NT2/D1 (cell line): ENCODE data around the gene KCNIP1.

Experiments used
- DNase-seq: peaks from one replicate; pipeline ENCODE4 v3.0.0-alpha.2; 2011; ENCODE audit warnings: low read depth, low spot score
- H3K27me3 ChIP-seq: 2 replicates; pipeline ENCODE4 v1.6.0; 2011; ENCODE audit warnings: mild to moderate bottlenecking; ENCODE audit not compliant: insufficient read length, insufficient read depth
- H3K36me3 ChIP-seq: 2 replicates; pipeline ENCODE4 v1.6.1; 2011; ENCODE audit warnings: mild to moderate bottlenecking, low read length, mixed read lengths; ENCODE audit not compliant: insufficient read depth, insufficient read length
- H3K4me1 ChIP-seq: 2 replicates; pipeline ENCODE4 v1.5.1; 2011; ENCODE audit not compliant: insufficient read depth, insufficient read length
- H3K4me3 ChIP-seq: 2 replicates; pipeline ENCODE4 v1.5.1; 2011; ENCODE audit warnings: low read depth; ENCODE audit not compliant: insufficient read length
- H3K9ac ChIP-seq: 2 replicates; pipeline ENCODE4 v1.6.0; 2011; ENCODE audit warnings: low read depth; ENCODE audit not compliant: insufficient read length
- H3K9me3 ChIP-seq: 2 replicates; pipeline ENCODE4 v1.5.1; 2011; ENCODE audit warnings: mild to moderate bottlenecking, low read length; ENCODE audit not compliant: insufficient read depth
- SUZ12 ChIP-seq: IDR thresholded peaks from 2 replicates; pipeline ENCODE4 v1.6.1; 2011; ENCODE audit not compliant: insufficient read length, insufficient read depth; ENCODE audit errors: extremely low read depth
- YY1 ChIP-seq: IDR thresholded peaks from 2 replicates; pipeline ENCODE4 v1.6.1; 2011; ENCODE audit not compliant: insufficient read length, insufficient read depth
- ZNF274 ChIP-seq: IDR thresholded peaks from 2 replicates; pipeline ENCODE4 v1.6.1; 2011; ENCODE audit warnings: mild to moderate bottlenecking, low read depth, low read length

The KCNIP1 gene

DNA sequence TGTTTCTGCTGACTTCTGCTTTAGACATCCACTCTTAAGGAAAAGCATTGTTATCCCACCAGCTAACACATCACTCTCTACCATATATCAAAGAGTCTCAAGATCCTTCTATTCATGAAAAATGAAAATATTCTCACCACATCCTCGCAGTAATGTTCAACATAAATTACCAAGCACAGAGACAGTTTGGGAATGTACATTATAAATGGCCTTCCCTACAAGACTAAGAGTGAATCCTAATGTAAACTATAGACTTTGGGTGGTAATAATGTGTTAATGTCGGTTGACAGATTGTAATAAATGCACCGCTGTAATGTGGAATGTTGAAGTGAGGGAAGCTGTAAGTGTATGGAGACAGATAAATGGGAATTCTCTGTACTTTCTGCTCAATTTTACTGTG, 27.1 kb upstream of the KCNIP1 start:
- H3K9ac ChIP-seq = no peak overlapping the region
- no peaks in the 10 kb centered on the region for H3K27me3 ChIP-seq
- no peaks in the 10 kb centered on the region for H3K4me1 ChIP-seq
- no peak overlapping the region for H3K4me3 ChIP-seq
- TF ChIP-seq ZNF274 (no peak), YY1 (no peak), SUZ12 (no peak)
- no peaks in the 10 kb centered on the region for H3K36me3 ChIP-seq
- DNase-seq = no peak
- H3K9me3 ChIP-seq = peaks cover 5% of the 10 kb centered on the region; the same call in 1 of the 2 replicates

GRCh38 chr5:170477906-170478305, 25.9 kb upstream of the KCNIP1 start:
- Histone ChIP-seq H3K4me3 (no peak overlapping the region), H3K9ac (no peak overlapping the region), H3K36me3 (no peaks in the 10 kb centered on the region), H3K9me3 (peaks cover 5% of the 10 kb centered on the region; the same call in 1 of the 2 replicates), H3K4me1 (no peaks in the 10 kb centered on the region), H3K27me3 (no peaks in the 10 kb centered on the region)
- no peak for DNase-seq
- TF ChIP-seq YY1 (no peak), SUZ12 (no peak), ZNF274 (no peak)

DNA sequence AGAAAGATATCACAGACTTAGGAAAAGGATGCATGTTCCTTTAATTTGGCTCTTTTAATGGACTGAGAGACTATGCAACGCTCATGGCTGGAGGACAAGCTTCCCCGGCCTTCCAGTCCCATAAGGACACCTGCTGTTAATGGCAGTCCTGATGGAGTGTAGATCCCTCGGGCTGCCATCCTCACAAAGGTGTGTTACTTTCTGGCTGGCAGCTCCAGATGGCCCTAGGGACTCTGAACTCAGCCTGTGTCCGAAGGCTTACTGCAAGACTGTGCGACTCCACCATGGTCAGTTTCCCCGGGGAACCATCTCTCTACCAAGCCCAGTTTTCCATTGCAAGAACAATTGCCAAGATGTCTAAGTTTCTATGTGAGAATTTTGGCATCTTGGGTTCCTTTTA, 25.5 kb upstream of the KCNIP1 start:
- Histone ChIP-seq H3K36me3 (no peaks in the 10 kb centered on the region), H3K9me3 (peaks cover 5% of the 10 kb centered on the region; the same call in 1 of the 2 replicates), H3K4me1 (no peaks in the 10 kb centered on the region), H3K27me3 (no peaks in the 10 kb centered on the region), H3K4me3 (no peak overlapping the region), H3K9ac (no peak overlapping the region)
- TF ChIP-seq YY1 (no peak), SUZ12 (no peak), ZNF274 (no peak)
- no peak for DNase-seq

- H3K27me3 ChIP-seq = peaks cover 2% of the 10 kb centered on the region
- no peak for DNase-seq
- no peak for TF ChIP-seq SUZ12
- TF ChIP-seq YY1 = no peak
- no peak for TF ChIP-seq ZNF274
- no peaks in the 10 kb centered on the region for H3K4me1 ChIP-seq
- H3K36me3 ChIP-seq = no peaks in the 10 kb centered on the region
- no peak overlapping the region for H3K9ac ChIP-seq
- H3K4me3 ChIP-seq = no peak overlapping the region
- H3K9me3 ChIP-seq = peaks cover 3% of the 10 kb centered on the region; the same call in 1 of the 2 replicates
These were observed 24.3 kb upstream of the KCNIP1 start for GRCh38 chr5:170479484-170479883.

- no peak overlapping the region for H3K9ac ChIP-seq
- H3K9me3 ChIP-seq = no peaks in the 10 kb centered on the region
- H3K4me1 ChIP-seq = no peaks in the 10 kb centered on the region
- H3K4me3 ChIP-seq = no peak overlapping the region
- H3K36me3 ChIP-seq = no peaks in the 10 kb centered on the region
- H3K27me3 ChIP-seq = peaks cover 2% of the 10 kb centered on the region
- no peak for DNase-seq
- TF ChIP-seq SUZ12 (no peak), ZNF274 (no peak), YY1 (no peak)
These were observed 23.6 kb upstream of the KCNIP1 start for GRCh38 chr5:170480260-170480659.

- Histone ChIP-seq H3K27me3 (peaks cover 2% of the 10 kb centered on the region), H3K4me3 (no peak overlapping the region), H3K9ac (no peak overlapping the region), H3K36me3 (no peaks in the 10 kb centered on the region), H3K9me3 (no peaks in the 10 kb centered on the region), H3K4me1 (no peaks in the 10 kb centered on the region)
- no peak for DNase-seq
- TF ChIP-seq SUZ12 (no peak), YY1 (no peak), ZNF274 (no peak)
These were observed 22.0 kb upstream of the KCNIP1 start for GRCh38 chr5:170481849-170482248.

GRCh38 chr5:170482511-170482910, 21.3 kb upstream of the KCNIP1 start:
- Histone ChIP-seq H3K9ac (no peak overlapping the region), H3K4me3 (no peak overlapping the region), H3K27me3 (peaks cover 2% of the 10 kb centered on the region), H3K36me3 (no peaks in the 10 kb centered on the region), H3K4me1 (no peaks in the 10 kb centered on the region), H3K9me3 (no peaks in the 10 kb centered on the region)
- DNase-seq = no peak
- TF ChIP-seq ZNF274 = no peak
- no peak for TF ChIP-seq YY1
- TF ChIP-seq SUZ12 = no peak
